PFSK-1 (cell line): ENCODE results near the gene PSME1. TPM values are rescaled to one million over a fixed set of nuclear protein-coding genes. Genes with fewer than 3 reads are reported as not detected.

Experiments used
- FOXP2 ChIP-seq: optimal IDR thresholded peaks from 2 replicates; pipeline ENCODE3; 2011; ENCODE audit warnings: borderline replicate concordance, control low read depth, inconsistent platforms; ENCODE audit not compliant: insufficient read depth; ENCODE audit errors: extremely low read length, extremely low read depth
- POLR2AphosphoS5 ChIP-seq: IDR thresholded peaks from 2 replicates; pipeline ENCODE4 v1.6.1; 2012; ENCODE audit warnings: low read depth, mild to moderate bottlenecking, control low read depth, low read length, moderate library complexity
- SIN3A ChIP-seq: IDR thresholded peaks from 2 replicates; pipeline ENCODE4 v1.6.1; 2012; ENCODE audit warnings: mild to moderate bottlenecking, low read length, moderate library complexity, borderline replicate concordance; ENCODE audit not compliant: insufficient read depth
- TAF1 ChIP-seq: IDR thresholded peaks from 2 replicates; pipeline ENCODE4 v1.6.1; 2012; ENCODE audit warnings: low read length, control low read depth, borderline replicate concordance; ENCODE audit not compliant: insufficient read depth
- polyA plus RNA-seq: library from polyadenylated mRNA; unstranded; fragments of >200 nt; gene quantifications from one replicate; pipeline ENCODE4 v1.2.1, GENCODE V29; 2012; ENCODE audit warnings: low read depth, missing spikeins; ENCODE audit not compliant: insufficient read length
- TF ChIP-seq, protein P1 (sequence below), 2 experiments: IDR thresholded peaks; 2 replicates each; pipeline versions ENCODE4 v1.6.1 to v1.8.0; 2011 to 2012; ENCODE audit warnings: low read depth in 2 of 2, low read length in 2 of 2, control low read depth in 1 of 2, inconsistent platforms in 1 of 2, mild to moderate bottlenecking in 1 of 2, moderate library complexity in 1 of 2; ENCODE audit not compliant: insufficient read depth in 1 of 2

Gene PSME1
- 63.8 TPM for polyA plus RNA-seq

- TF ChIP-seq, protein P1, sequence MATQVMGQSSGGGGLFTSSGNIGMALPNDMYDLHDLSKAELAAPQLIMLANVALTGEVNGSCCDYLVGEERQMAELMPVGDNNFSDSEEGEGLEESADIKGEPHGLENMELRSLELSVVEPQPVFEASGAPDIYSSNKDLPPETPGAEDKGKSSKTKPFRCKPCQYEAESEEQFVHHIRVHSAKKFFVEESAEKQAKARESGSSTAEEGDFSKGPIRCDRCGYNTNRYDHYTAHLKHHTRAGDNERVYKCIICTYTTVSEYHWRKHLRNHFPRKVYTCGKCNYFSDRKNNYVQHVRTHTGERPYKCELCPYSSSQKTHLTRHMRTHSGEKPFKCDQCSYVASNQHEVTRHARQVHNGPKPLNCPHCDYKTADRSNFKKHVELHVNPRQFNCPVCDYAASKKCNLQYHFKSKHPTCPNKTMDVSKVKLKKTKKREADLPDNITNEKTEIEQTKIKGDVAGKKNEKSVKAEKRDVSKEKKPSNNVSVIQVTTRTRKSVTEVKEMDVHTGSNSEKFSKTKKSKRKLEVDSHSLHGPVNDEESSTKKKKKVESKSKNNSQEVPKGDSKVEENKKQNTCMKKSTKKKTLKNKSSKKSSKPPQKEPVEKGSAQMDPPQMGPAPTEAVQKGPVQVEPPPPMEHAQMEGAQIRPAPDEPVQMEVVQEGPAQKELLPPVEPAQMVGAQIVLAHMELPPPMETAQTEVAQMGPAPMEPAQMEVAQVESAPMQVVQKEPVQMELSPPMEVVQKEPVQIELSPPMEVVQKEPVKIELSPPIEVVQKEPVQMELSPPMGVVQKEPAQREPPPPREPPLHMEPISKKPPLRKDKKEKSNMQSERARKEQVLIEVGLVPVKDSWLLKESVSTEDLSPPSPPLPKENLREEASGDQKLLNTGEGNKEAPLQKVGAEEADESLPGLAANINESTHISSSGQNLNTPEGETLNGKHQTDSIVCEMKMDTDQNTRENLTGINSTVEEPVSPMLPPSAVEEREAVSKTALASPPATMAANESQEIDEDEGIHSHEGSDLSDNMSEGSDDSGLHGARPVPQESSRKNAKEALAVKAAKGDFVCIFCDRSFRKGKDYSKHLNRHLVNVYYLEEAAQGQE (IDR thresholded peaks at IDR 0.05; ENCODE audit: insufficient read depth in 1 of 2, low read depth in 2 of 2, low read length in 2 of 2) = no peak
- TF ChIP-seq POLR2AphosphoS5 = peak; percentile 59
These were observed at the start of gene PSME1 for GRCh38 chr14:24135834-24136683. Gene PSME1, plus strand, starts transcription at chr14:24136194. Its CDS starts 69 bp downstream, at chr14:24136263.

DNA sequence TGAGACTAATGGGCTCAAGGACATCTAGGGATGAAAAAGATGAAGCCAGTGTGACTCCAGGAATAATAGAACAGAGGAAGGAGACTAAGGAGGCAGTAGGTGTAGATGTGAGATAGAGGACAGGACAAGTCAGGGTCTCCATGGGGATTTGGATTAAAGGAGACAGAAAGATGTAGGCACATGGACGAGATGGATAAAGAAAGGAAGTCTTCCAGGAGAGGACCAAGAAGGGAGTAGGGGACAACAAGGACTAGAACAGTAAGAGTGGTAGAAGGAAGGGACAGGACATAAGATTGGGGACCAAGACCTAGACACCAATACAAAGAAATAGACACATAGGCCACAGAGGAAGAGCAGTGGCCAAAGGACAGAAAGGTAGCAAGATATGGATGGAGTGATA, 49.0 kb upstream of the PSME1 start:
- TF ChIP-seq, protein P1 (IDR thresholded peaks at IDR 0.05; ENCODE audit: insufficient read depth in 1 of 2, low read depth in 2 of 2, low read length in 2 of 2) = no peak
- TF ChIP-seq FOXP2 (no peak), TAF1 (no peak), POLR2AphosphoS5 (no peak), SIN3A (no peak)

DNA sequence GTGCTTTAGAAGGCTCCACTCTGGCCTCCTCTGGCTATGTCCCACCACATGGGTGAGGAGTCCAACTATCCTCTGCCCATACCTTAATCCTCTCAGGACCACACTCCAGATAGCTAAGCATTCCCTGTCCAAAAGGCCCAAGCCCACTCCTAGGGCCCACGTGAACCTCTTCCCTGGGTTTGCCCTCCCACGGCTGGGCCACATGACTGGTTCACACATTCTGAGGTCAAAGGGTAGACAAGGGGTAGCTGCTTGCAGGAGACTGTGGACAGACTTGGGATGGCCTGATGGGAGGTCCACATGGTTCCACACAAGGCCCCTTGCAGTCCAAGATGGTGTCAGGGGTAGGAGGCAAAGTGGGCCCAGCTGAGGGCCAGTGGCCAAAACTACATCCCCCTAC, 47.9 kb upstream of the PSME1 start:
- no peak for TF ChIP-seq FOXP2
- no peak for TF ChIP-seq POLR2AphosphoS5
- TF ChIP-seq, protein P1 (IDR thresholded peaks at IDR 0.05; ENCODE audit: insufficient read depth in 1 of 2, low read depth in 2 of 2, low read length in 2 of 2) = no peak
- no peak for TF ChIP-seq SIN3A
- TF ChIP-seq TAF1 = no peak

- TF ChIP-seq SIN3A = no peak
- TF ChIP-seq TAF1 = no peak
- TF ChIP-seq FOXP2 = no peak
- TF ChIP-seq, protein P1 (IDR thresholded peaks at IDR 0.05; ENCODE audit: insufficient read depth in 1 of 2, low read depth in 2 of 2, low read length in 2 of 2) = no peak
- TF ChIP-seq POLR2AphosphoS5 = no peak
These were observed 46.1 kb upstream of the PSME1 start for GRCh38 chr14:24089890-24090289.

DNA sequence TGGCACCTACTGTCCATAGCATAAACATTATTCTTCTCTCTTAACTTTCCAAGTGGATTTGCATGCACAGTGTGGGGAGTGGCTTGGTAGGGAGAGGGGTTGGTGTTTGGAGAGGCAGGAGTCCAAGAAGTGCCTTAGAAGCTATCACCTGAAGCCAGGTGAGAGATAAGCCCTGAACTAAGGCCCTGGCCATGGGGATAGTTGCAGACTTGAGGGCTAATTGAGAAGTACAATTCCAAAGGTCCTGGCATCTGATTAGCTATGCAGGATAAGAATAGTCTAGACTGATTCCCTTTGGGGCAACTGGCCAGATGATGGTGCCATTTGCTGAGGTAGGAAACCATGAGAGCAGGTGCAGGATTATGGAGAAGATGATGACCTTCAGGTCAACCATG, 43.9 kb upstream of the PSME1 start:
- no peak for TF ChIP-seq TAF1
